ENCODE results near the gene SMIM5. TPM values are rescaled to one million over a fixed set of nuclear protein-coding genes. Genes with fewer than 3 reads are reported as not detected.

SMIM5 gene
- total and polyA plus RNA-seq, 8 donors, result 1.0 to 3.4 (median 1.8) TPM

- ATAC-seq (peak; percentile 80), DNase-seq (peak; percentile 86 to 96 (median 89))
- Histone ChIP-seq H3K36me3 (peaks cover 0 to 17% of the 10 kb centered on the region in 2 donors), H3K4me3 (no peak overlapping the region), H3K4me1 (peaks cover 12 to 41% of the 10 kb centered on the region in 2 donors), H3K9me3 (no peaks in the 10 kb centered on the region), H3K27me3 (no peaks in the 10 kb centered on the region), H3K27ac (peak overlapping the region; percentile 63 to 76)
- TF ChIP-seq CTCF (IDR thresholded peaks at IDR 0.05), result peak; percentile 38 to 39
- intact Hi-C loops (cut with DNase I), result loop anchor here in 1 of 2 donors (10.0 kb wide), 1 partner anchor 111 kb away; no protein-coding TSS in a partner anchor
Observed at GRCh38 chr17:75633486-75634375, 497 bp downstream of the SMIM5 start.

DNA sequence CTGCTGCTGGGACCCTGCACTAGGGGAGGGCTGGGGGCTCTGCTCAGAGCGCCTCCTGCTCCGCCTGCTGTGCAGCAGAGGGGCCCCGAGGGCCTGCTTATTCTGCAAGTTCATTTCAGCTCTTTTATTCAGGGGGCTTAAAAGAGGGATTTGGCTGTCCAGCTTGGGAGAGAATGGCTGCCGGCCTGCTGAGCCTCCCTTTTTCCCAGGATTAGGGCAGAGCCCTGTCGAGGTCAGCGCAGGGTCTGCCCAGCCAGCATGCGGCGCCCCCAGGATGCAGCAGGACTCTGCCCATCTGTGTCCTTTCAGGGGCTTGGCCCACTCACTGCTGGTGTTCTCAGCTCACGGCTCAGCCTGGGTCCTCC is 1.1 kb downstream of the SMIM5 start:
- no peak overlapping the region for H3K4me3 ChIP-seq
- peaks cover 12 to 41% of the 10 kb centered on the region in 2 donors for H3K4me1 ChIP-seq
- no peaks in the 10 kb centered on the region for H3K27me3 ChIP-seq
- DNase-seq, result peak in 1 of 4 donors; percentile 49
- intact Hi-C loops (cut with DNase I), result loop anchor here in 1 of 2 donors (10.0 kb wide), 1 partner anchor 110 kb away; no protein-coding TSS in a partner anchor
- peak overlapping the region; percentile 60 to 63 for H3K27ac ChIP-seq
- peaks cover 0 to 14% of the 10 kb centered on the region in 2 donors for H3K36me3 ChIP-seq
- no peak for TF ChIP-seq CTCF (IDR thresholded peaks at IDR 0.05)
- no peak for ATAC-seq
- no peaks in the 10 kb centered on the region for H3K9me3 ChIP-seq

DNA sequence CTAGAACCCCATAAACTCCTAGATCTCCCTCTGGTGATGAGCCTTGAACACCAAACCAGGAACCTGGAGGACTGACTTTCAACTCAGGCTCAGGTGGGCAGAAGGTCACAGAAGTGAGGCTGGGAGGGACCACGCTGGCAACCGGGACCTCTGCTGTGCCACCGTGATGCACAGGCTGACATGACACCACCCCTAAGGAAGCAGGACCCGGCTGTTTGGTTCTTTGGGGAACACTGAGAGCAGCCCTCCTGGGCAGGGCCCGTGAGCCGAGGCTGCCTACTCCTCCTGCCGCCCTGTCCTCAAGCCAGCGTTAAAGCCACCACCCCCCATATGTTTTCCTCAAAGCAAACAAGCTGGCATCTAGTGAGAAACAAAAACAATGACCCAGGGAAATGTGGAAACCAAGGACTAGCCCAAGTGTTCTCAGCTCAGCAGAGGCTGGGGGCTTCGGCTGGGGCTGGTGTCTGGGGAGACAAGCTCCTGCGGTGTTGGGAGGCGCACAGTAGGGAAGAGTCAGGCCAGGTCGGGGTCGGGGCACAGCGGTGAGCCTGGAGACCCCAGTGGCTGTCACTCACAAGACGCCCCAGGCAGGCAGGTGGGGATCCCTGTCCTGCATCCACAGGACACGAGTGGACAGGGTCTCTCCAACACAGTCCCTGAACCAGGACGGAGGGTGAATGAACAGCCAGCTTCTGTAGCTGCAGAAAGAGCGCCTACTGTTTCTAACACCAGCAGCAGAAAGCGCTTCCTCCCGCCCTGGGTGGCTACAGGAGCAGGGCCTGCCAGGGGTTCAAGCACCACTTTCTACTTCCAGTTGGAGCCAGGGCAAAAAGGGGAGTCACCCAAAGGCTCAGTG is 1.7 kb downstream of the SMIM5 start:
- TF ChIP-seq CTCF (IDR thresholded peaks at IDR 0.05), result no peak
- no peak overlapping the region for H3K4me3 ChIP-seq
- intact Hi-C loops (cut with DNase I), result loop anchor here in 1 of 2 donors (10.0 kb wide), 1 partner anchor 110 kb away; no protein-coding TSS in a partner anchor
- H3K36me3 ChIP-seq, result peaks cover 0 to 10% of the 10 kb centered on the region in 2 donors
- H3K9me3 ChIP-seq, result no peaks in the 10 kb centered on the region
- ATAC-seq, result no peak
- H3K27ac ChIP-seq, result peak overlapping the region in 1 of 2 donors; percentile 33
- DNase-seq, result peak in 1 of 4 donors; percentile 71
- peaks cover 12 to 41% of the 10 kb centered on the region in 2 donors for H3K4me1 ChIP-seq
- no peaks in the 10 kb centered on the region for H3K27me3 ChIP-seq

DNA sequence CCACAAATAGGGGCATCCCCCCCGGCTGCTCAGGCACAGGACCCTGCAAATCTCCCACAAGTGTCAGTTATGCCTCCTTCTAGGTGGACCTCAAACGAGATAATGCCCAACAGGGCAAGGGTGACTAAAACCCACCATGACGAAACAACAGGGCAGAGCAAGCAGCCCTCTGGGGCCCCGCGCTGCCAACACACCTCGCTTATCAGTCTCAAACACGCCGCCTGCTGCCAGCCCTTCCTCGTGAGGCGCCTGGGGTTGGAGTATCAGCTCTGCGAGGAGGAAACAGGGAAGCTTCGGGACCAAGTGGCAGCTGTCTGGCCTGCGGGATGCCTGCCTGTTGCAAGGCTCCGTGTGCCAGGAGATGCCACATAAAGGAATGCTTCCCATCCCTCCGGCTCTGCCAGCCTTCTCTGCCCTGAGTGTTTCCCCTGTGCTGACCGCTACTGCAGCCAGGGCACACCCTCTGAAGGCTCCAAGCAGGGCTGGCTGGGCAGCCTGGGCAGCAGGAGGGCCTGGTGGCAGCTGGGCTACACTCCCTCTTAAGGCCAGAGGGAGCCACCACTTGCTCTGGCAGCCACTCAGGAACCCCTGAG is 2.5 kb downstream of the SMIM5 start:
- H3K4me1 ChIP-seq, result peaks cover 12 to 41% of the 10 kb centered on the region in 2 donors
- ATAC-seq (peak; percentile 4), DNase-seq (peak in 1 of 4 donors; percentile 83)
- no peak for TF ChIP-seq CTCF (IDR thresholded peaks at IDR 0.05)
- intact Hi-C loops (cut with DNase I), result loop anchor here in 1 of 2 donors (10.0 kb wide), 1 partner anchor 109 kb away; no protein-coding TSS in a partner anchor
- peak overlapping the region in 1 of 2 donors; percentile 33 for H3K27ac ChIP-seq
- H3K36me3 ChIP-seq, result peaks cover 0 to 4% of the 10 kb centered on the region in 2 donors
- no peaks in the 10 kb centered on the region for H3K9me3 ChIP-seq
- no peak overlapping the region for H3K4me3 ChIP-seq
- H3K27me3 ChIP-seq, result no peaks in the 10 kb centered on the region
